Measurements from ENCODE around the gene SOX8.

GRCh38 chr16:1012722-1013592, 31.4 kb downstream of the SOX8 start:
- TF ChIP-seq ZNF398 (tag by site-specific recombination; IDR thresholded peaks at IDR 0.05) (no peak), SP2 (tag by site-specific recombination; IDR thresholded peaks at IDR 0.05) (no peak)
- TF ChIP-seq, protein P1, sequence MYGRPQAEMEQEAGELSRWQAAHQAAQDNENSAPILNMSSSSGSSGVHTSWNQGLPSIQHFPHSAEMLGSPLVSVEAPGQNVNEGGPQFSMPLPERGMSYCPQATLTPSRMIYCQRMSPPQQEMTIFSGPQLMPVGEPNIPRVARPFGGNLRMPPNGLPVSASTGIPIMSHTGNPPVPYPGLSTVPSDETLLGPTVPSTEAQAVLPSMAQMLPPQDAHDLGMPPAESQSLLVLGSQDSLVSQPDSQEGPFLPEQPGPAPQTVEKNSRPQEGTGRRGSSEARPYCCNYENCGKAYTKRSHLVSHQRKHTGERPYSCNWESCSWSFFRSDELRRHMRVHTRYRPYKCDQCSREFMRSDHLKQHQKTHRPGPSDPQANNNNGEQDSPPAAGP (tag by site-specific recombination; IDR thresholded peaks at IDR 0.05), result no peak
- TF ChIP-seq, protein P2, sequence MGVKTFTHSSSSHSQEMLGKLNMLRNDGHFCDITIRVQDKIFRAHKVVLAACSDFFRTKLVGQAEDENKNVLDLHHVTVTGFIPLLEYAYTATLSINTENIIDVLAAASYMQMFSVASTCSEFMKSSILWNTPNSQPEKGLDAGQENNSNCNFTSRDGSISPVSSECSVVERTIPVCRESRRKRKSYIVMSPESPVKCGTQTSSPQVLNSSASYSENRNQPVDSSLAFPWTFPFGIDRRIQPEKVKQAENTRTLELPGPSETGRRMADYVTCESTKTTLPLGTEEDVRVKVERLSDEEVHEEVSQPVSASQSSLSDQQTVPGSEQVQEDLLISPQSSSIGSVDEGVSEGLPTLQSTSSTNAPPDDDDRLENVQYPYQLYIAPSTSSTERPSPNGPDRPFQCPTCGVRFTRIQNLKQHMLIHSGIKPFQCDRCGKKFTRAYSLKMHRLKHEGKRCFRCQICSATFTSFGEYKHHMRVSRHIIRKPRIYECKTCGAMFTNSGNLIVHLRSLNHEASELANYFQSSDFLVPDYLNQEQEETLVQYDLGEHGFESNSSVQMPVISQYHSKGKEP (tag by site-specific recombination; IDR thresholded peaks at IDR 0.05), result no peak
- TF ChIP-seq, protein P3, sequence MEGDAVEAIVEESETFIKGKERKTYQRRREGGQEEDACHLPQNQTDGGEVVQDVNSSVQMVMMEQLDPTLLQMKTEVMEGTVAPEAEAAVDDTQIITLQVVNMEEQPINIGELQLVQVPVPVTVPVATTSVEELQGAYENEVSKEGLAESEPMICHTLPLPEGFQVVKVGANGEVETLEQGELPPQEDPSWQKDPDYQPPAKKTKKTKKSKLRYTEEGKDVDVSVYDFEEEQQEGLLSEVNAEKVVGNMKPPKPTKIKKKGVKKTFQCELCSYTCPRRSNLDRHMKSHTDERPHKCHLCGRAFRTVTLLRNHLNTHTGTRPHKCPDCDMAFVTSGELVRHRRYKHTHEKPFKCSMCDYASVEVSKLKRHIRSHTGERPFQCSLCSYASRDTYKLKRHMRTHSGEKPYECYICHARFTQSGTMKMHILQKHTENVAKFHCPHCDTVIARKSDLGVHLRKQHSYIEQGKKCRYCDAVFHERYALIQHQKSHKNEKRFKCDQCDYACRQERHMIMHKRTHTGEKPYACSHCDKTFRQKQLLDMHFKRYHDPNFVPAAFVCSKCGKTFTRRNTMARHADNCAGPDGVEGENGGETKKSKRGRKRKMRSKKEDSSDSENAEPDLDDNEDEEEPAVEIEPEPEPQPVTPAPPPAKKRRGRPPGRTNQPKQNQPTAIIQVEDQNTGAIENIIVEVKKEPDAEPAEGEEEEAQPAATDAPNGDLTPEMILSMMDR (tag by site-specific recombination; IDR thresholded peaks at IDR 0.05), result peak; percentile 33; the same call in 1 of the 2 replicates

Data from HEK293 (cell line).